ENCODE results near the gene KRTAP5-6.

KRTAP5-6 gene

GRCh38 chr11:1746956-1747752 lies 50.2 kb downstream of the KRTAP5-6 start:
- TF ChIP-seq CTCF (IDR thresholded peaks at IDR 0.05) = no peak
- peaks cover 8% of the 10 kb centered on the region for H3K9me3 Mint-ChIP-seq
- no peak overlapping the region for H3K4me3 Mint-ChIP-seq
- H3K4me1 Mint-ChIP-seq = peaks cover 25% of the 10 kb centered on the region
- peaks cover 63% of the 10 kb centered on the region for H3K27me3 Mint-ChIP-seq (ENCODE audit: low read depth, poor library complexity)
- no peaks in the 10 kb centered on the region for H3K36me3 Mint-ChIP-seq (ENCODE audit: low read depth)
- no peak overlapping the region for H3K27ac Mint-ChIP-seq
- DNase-seq = no peak

Measured in nephron progenitor cell (in vitro differentiated cells).